Measurements from ENCODE around the gene OTOL1.
"Not testable (repeated sequence)": the region's sequence is repeated elsewhere in the genome, so short reads cannot be mapped to it uniquely, and the experiment has no call there.

GRCh38 chr3:161488284-161488683, 8.3 kb upstream of the OTOL1 start:
- not testable (repeated sequence) for TF ChIP-seq EZH2phosphoT487 (IDR thresholded peaks at IDR 0.05; ENCODE audit: borderline replicate concordance); CTCF (conservative IDR thresholded peaks at IDR 0.05; ENCODE audit: low read length)
